ENCODE data around the gene IRGQ.

GRCh38 chr19:43634506-43634871 lies 38.6 kb upstream of the IRGQ start:
- TF ChIP-seq CTCF (IDR thresholded peaks at IDR 0.05; ENCODE audit: low read depth, low read length, poor library complexity, severe bottlenecking): no peak
- no peak for TF ChIP-seq EZH2phosphoT487 (IDR thresholded peaks at IDR 0.05; ENCODE audit: borderline replicate concordance, low read length)

All from DOHH2 (cell line).